Smooth muscle cell (in vitro differentiated cells): ENCODE measurements around the gene PLA2R1. TPM values are rescaled to one million over a fixed set of nuclear protein-coding genes. Genes with fewer than 3 reads are reported as not detected.

ENCODE experiments used
- DNase-seq: peaks from one replicate; lab custom pipeline; 2025; ENCODE audit not compliant: unreplicated experiment; lab: John Stamatoyannopoulos, UW
- H2AFZ ChIP-seq: fragments of 200-600 bp; sonication (generic); 2 replicates; pipeline ENCODE4 v1.6.0; 2016; ENCODE audit warnings: antibody characterized with exemption, low read depth, mild to moderate bottlenecking
- H3F3A ChIP-seq: fragments of 200-600 bp; sonication (generic); 2 replicates; pipeline ENCODE4 v1.6.0; 2017; ENCODE audit warnings: antibody characterized with exemption, low read depth
- H3K27ac ChIP-seq: fragments of 200-600 bp; sonication (generic); 2 replicates; pipeline ENCODE4 v1.5.1; 2016; ENCODE audit warnings: low read depth, mild to moderate bottlenecking
- H3K27me3 ChIP-seq: fragments of 200-600 bp; sonication (generic); 2 replicates; pipeline ENCODE4 v1.6.1; 2016; ENCODE audit warnings: low read depth, mild to moderate bottlenecking
- H3K36me3 ChIP-seq: fragments of 200-600 bp; sonication (generic); 2 replicates; pipeline ENCODE4 v1.5.1; 2016; ENCODE audit warnings: low read depth
- H3K4me1 ChIP-seq: fragments of 200-600 bp; sonication (generic); 2 replicates; pipeline ENCODE4 v1.5.1; 2016; ENCODE audit warnings: low read depth
- H3K4me2 ChIP-seq: fragments of 200-600 bp; sonication (generic); 2 replicates; pipeline ENCODE4 v1.6.0; 2016; ENCODE audit warnings: mild to moderate bottlenecking
- H3K4me3 ChIP-seq: fragments of 200-600 bp; sonication (generic); 2 replicates; pipeline ENCODE4 v1.5.1; 2016; ENCODE audit warnings: mild to moderate bottlenecking
- H3K79me2 ChIP-seq: fragments of 200-600 bp; sonication (generic); 2 replicates; pipeline ENCODE4 v1.6.0; 2016; ENCODE audit warnings: low read depth, mild to moderate bottlenecking
- H3K9ac ChIP-seq: fragments of 200-600 bp; sonication (generic); 2 replicates; pipeline ENCODE4 v1.6.0; 2016; ENCODE audit warnings: low read depth
- H3K9me3 ChIP-seq: fragments of 200-600 bp; sonication (generic); replicated peaks from 2 replicates; pipeline ENCODE4 v1.5.1; 2016; ENCODE audit warnings: low read depth
- H4K20me1 ChIP-seq: fragments of 200-600 bp; sonication (generic); 2 replicates; pipeline ENCODE4 v1.6.0; 2016; ENCODE audit warnings: low read depth
- CTCF ChIP-seq: fragments of 200-600 bp; sonication (generic); IDR thresholded peaks from 2 replicates; pipeline ENCODE4 v1.5.1; 2017; ENCODE audit warnings: borderline replicate concordance, mild to moderate bottlenecking, antibody characterized with exemption; ENCODE audit not compliant: insufficient read depth, poor library complexity, severe bottlenecking
- WGBS: methylation state at CpG from one replicate; pipeline ENCODE4 v1.1.7; 2016; ENCODE audit warnings: low lambda C conversion rate; 5-methylcytosine and 5-hydroxymethylcytosine counted together
- polyA plus RNA-seq: library from polyadenylated mRNA; unstranded; fragments of >200 nt; fragmentation: Nextera tagmentation; extraction: Ambion mirVana; gene quantifications from 2 replicates; pipeline ENCODE4 v1.2.1, GENCODE V29; 2016
- total RNA-seq: library from RNA; depleted of rRNA; stranded (reverse); fragments of >200 nt; gene quantifications from 2 replicates; pipeline ENCODE4 v1.2.3, GENCODE V29; 2014

Gene PLA2R1
- total and polyA plus RNA-seq, 2 experiments from 2014 or later: 4.8 to 7.3 TPM

GRCh38 chr2:159961037-159961436, 101.4 kb downstream of the PLA2R1 start:
- DNase-seq: no peak
- no peak for TF ChIP-seq CTCF
- 43% methylated on average over 2 of the region's 2 CpGs for WGBS

GRCh38 chr2:159960414-159960813, 102.0 kb downstream of the PLA2R1 start:
- Histone ChIP-seq H3F3A (no peaks in the 10 kb centered on the region), H3K79me2 (no peaks in the 10 kb centered on the region), H3K27ac (peak overlapping the region; percentile 86), H4K20me1 (no peaks in the 10 kb centered on the region), H3K9me3 (no peaks in the 10 kb centered on the region), H3K4me1 (peaks cover 6% of the 10 kb centered on the region), H3K27me3 (no peaks in the 10 kb centered on the region), H2AFZ (no peak overlapping the region), H3K4me3 (no peak overlapping the region), H3K4me2 (peak overlapping the region; percentile 71), H3K36me3 (no peaks in the 10 kb centered on the region), H3K9ac (peak overlapping the region; percentile 20)
- DNase-seq: no peak
- 68% methylated on average over 2 of the region's 2 CpGs for WGBS
- no peak for TF ChIP-seq CTCF

More at GRCh38 chr2:159961037-159961436, 101.4 kb downstream of the PLA2R1 start:
- Histone ChIP-seq H3F3A (no peaks in the 10 kb centered on the region), H4K20me1 (no peaks in the 10 kb centered on the region), H3K27me3 (no peaks in the 10 kb centered on the region), H3K4me1 (peaks cover 6% of the 10 kb centered on the region), H3K79me2 (no peaks in the 10 kb centered on the region), H3K4me3 (no peak overlapping the region), H3K9ac (peak overlapping the region; percentile 20), H2AFZ (no peak overlapping the region), H3K27ac (peak overlapping the region; percentile 86), H3K4me2 (peak overlapping the region; percentile 71), H3K36me3 (no peaks in the 10 kb centered on the region), H3K9me3 (no peaks in the 10 kb centered on the region)

GRCh38 chr2:159959136-159959535, 103.3 kb downstream of the PLA2R1 start:
- DNase-seq: no peak
- Histone ChIP-seq H3K4me1 (peaks cover 6% of the 10 kb centered on the region), H3K27me3 (no peaks in the 10 kb centered on the region), H3F3A (no peaks in the 10 kb centered on the region), H3K79me2 (no peaks in the 10 kb centered on the region), H3K9me3 (no peaks in the 10 kb centered on the region), H2AFZ (no peak overlapping the region), H3K36me3 (no peaks in the 10 kb centered on the region), H3K4me2 (no peak overlapping the region), H3K27ac (no peak overlapping the region), H3K4me3 (no peak overlapping the region), H3K9ac (no peak overlapping the region), H4K20me1 (no peaks in the 10 kb centered on the region)
- 40% methylated on average over 3 of the region's 3 CpGs for WGBS
- TF ChIP-seq CTCF: no peak

GRCh38 chr2:159953136-159953823, 109.1 kb downstream of the PLA2R1 start:
- 92% methylated on average over 2 of the region's 2 CpGs for WGBS
- H4K20me1 ChIP-seq: no peaks in the 10 kb centered on the region
- no peaks in the 10 kb centered on the region for H3F3A ChIP-seq
- TF ChIP-seq CTCF: no peak
- no peak overlapping the region for H3K9ac ChIP-seq
- H3K4me2 ChIP-seq: no peak overlapping the region
- H3K9me3 ChIP-seq: no peaks in the 10 kb centered on the region
- H3K79me2 ChIP-seq: no peaks in the 10 kb centered on the region
- H3K27me3 ChIP-seq: no peaks in the 10 kb centered on the region
- H3K27ac ChIP-seq: no peak overlapping the region
- H2AFZ ChIP-seq: no peak overlapping the region
- no peak overlapping the region for H3K4me3 ChIP-seq
- no peaks in the 10 kb centered on the region for H3K4me1 ChIP-seq
- DNase-seq: no peak
- no peaks in the 10 kb centered on the region for H3K36me3 ChIP-seq
